GM21360 (cell line): ENCODE measurements around the gene VPS8.

Experiments used
- ATAC-seq: cut with Tn5 transposase; IDR thresholded peaks from one replicate; pipeline ENCODE4 v1.9.1; 2021; ENCODE audit warnings: mild to moderate bottlenecking, moderate library complexity; ENCODE audit not compliant: unreplicated experiment

VPS8 gene

GRCh38 chr3:184811663-184811998, 335 bp upstream of the VPS8 start:
- no peak for ATAC-seq

GRCh38 chr3:184812662-184813042, 686 bp downstream of the VPS8 start:
- ATAC-seq = peak; percentile 15

DNA sequence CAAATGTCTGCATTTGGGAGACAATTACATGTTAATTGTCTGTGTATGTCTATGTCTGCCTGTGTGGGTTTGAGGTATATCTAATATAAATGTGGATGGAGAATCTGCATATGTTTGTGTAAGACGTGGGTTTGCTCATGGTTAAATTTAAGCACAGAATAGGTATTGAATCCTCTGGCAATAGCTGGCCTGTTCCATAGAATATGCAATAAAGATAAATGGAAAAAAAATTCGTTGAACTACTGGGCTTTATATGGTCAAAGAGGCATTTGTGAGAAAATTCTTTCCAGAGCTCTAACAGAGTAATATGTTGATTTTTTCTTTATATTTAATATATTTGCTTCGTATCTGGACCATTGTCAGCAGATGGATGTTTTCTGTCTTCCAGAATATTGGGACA, 1.4 kb downstream of the VPS8 start:
- ATAC-seq = no peak

DNA sequence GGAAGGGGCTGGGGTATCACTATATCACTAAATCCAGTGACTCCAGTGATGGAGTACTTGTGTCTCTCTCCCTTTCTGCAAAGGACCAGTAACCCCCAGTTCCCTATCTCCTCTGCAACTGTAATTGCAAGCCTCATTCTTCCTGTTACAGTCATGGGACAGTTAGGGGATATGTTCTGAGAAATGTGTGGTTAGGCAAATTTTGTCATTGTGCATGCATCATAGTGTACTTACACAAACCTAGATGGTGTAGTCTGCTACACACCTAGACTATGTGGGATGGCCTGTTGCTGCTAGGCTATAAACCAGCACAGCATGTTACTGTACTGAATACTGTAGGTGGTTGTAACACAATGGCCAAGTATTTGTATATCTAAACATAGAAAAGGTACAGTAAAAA, 2.2 kb downstream of the VPS8 start:
- ATAC-seq = no peak

GRCh38 chr3:184815046-184815930, 3.3 kb downstream of the VPS8 start:
- no peak for ATAC-seq

- no peak for ATAC-seq
Observed at GRCh38 chr3:184816614-184817013, 4.6 kb downstream of the VPS8 start.

GRCh38 chr3:184820525-184820924, 8.6 kb downstream of the VPS8 start:
- no peak for ATAC-seq

DNA sequence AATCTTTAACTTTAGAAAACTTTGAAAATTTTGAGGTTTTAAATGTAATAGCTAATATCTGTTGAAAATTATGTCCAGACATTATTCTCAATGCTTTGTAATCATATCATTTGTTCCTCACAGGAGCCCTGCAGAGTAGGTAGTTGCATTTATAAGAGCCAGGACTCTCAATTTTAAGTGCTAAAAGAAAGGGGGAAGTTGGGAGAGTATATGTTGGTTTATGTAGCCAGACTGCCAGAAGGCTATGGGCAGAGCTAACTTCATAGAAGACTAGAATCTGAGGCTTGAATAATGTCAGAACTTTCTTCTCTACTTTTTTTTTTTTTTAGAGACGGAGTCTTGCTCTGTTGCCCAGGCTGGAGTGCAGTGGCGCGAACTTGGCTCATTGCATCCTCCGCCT, 9.1 kb downstream of the VPS8 start:
- no peak for ATAC-seq

- no peak for ATAC-seq
Observed at GRCh38 chr3:184822081-184822480, 10.1 kb downstream of the VPS8 start.

- no peak for ATAC-seq
Observed at GRCh38 chr3:184822654-184823053, 10.7 kb downstream of the VPS8 start.

- ATAC-seq = no peak
Observed at GRCh38 chr3:184823990-184824389, 12.0 kb downstream of the VPS8 start.

GRCh38 chr3:184825121-184825820, 13.3 kb downstream of the VPS8 start:
- no peak for ATAC-seq

DNA sequence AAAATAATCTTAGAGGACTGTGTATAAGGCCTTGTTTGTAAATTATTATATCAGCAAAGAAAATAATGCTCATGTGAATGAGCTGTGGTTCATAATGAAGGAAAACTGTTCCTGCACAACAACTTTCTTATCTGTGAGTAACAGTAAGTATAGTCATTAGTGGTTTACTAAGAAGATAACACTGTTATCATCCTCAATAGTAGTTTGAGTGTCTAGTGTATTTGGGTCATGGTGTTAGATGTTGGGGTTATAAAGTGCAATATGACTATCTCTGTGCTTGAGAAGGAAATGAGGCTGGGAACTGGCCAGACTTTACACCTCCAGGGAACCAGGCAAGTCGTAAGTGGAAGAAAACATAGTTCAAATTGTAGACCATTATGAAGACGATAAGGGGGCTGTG, 15.6 kb downstream of the VPS8 start:
- no peak for ATAC-seq

GRCh38 chr3:184832044-184832443, 20.1 kb downstream of the VPS8 start:
- ATAC-seq = no peak

DNA sequence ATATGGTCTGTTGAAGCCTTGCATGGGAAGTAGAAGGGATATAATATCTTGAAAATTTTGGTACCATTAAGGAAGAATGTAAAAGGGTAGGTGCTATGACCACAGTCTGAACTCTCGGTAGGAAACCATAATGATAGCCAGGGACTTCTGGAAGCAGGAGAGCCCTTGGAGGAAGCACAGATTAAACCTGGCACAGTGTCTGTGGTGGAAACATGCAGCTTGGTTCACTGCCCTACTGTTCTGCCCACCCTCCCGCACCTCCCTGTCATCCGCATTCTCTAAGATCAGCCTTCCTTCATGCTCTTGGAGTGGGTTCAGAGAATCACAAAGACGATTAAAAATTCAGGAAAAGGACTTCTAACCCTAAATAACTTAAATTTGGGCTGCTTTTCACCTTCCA, 20.9 kb downstream of the VPS8 start:
- no peak for ATAC-seq

- ATAC-seq = no peak
Observed at GRCh38 chr3:184836090-184836822, 24.3 kb downstream of the VPS8 start.

DNA sequence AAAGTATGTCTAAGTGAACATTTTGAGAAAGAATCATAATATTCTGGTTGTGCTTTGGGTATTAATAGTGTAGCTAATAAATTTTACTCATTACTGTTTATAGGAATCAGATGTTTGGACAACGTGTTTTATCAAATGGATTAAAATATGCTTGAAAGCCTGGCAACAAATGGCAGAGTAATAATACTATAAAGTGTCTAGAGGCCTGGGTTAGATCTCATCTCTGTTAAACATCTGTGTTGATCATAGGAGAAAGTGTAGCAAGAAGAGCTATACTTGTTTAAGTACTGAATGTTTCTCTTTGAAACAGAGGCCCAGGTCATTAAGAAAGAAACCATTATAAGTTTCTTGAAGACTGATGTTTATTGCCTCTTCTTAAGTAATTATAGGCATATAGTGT, 30.5 kb downstream of the VPS8 start:
- ATAC-seq = no peak

DNA sequence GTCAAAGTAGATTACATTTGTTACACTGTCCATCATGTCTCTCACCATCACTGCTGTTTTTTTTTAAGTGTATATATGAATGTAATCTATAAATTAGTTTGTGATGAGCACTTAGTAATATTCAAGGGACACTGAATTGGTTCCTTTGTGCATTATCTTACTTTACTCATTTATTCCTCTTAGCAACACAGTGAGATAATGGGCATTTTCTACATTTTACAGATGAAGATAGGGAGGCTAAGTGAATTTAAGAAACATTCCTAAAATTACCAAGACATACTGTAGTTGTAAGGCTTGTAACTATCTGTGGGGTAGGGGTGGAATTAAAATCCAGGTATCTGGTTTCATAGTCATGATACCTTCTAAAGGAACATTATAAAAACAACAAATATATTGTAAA, 33.9 kb downstream of the VPS8 start:
- ATAC-seq = no peak

GRCh38 chr3:184846496-184846895, 34.5 kb downstream of the VPS8 start:
- ATAC-seq = no peak

DNA sequence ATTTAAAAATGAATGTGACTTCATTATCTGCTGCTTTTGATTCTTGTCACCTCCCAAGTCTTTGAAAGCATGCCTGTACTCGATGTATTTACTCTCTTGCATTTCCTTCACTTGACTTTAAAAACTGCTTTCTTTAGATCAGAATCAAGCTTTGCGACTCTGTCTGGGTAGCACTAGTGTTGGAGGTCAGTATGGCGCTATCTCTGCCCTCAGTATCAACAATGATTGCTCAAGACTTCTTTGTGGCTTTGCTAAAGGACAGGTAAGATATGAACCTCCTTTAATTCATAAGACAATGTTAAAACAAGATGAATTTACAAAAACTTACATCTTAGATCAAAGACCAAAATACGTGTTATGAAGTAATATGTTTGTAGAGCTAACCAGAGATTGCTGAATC, 37.0 kb downstream of the VPS8 start:
- no peak for ATAC-seq

DNA sequence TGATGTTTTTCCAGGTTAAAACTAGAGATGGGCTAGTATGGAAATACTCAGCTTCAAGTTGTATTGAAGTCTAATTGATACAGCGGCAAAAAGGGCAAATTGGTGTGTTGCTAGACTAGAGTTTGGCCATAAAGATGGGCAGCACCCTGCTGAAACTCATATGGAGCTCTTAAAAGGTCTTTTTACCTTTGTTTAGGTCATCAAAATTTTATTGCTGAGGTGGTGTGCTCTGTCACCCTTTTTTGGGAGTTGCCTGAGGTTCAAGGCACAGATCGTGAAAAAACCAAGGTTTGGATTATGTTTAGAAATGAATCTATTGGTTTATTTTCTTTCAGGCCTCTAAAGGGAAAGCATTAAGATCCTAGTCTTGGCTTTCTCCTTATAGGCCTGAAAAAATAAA, 38.2 kb downstream of the VPS8 start:
- no peak for ATAC-seq

DNA sequence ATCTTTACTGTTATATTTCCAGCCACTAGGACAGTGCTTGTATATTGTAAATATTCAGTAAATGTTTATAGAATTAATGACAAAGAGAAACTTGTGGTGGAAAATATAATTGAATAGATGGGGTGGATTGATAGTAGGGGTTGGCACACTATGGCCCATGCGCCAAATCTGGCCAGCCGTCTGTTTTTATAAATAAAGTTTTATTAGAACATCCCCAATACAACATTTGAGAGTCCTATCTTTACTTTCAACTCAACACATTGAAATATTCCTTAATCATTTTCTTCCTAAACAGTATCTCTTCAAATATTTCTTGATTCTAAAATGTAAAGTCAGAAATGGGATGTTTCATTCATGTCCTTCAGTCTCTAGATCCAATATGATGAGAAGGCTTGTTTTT, 45.1 kb downstream of the VPS8 start:
- no peak for ATAC-seq
